HepG2 (cell line): ENCODE data around the gene SAPCD1. TPM values are rescaled to one million over a fixed set of nuclear protein-coding genes. Genes with fewer than 3 reads are reported as not detected.

Source experiments
- ATAC-seq: fragments of 200-7000 bp; cut with Tn5 transposase; 3 replicates; pipeline ENCODE4 v1.9.1; 2020; ENCODE audit warnings: mild to moderate bottlenecking, moderate library complexity
- BruUV-seq: library from RNA; stranded (reverse); fragments of 400-500 nt; replicated peaks from 2 replicates; lab custom pipeline; 2021; lab: Mats Ljungman, UMichigan
- CTCF ChIA-PET: fragments of 300-600 bp; formaldehyde crosslinking; extraction: SDS; loops from one replicate; lab custom pipeline; 2021; ENCODE audit warnings: low total read pairs, inconsistent platforms, low intra/inter-chr PET ratio; lab: Yijun Ruan, JAX
- POLR2A ChIA-PET: fragments of 350-600 bp; sonication (Branson Sonifier 250); formaldehyde crosslinking; loops from one replicate; lab custom pipeline; 2020; ENCODE audit warnings: antibody characterized with exemption, inconsistent platforms; lab: Yijun Ruan, JAX
- DNase-seq: peaks from one replicate; pipeline ENCODE4 v3.0.0-alpha.2; 2015; ENCODE audit warnings: low spot score
- FAIRE-seq: peaks from 3 replicates; lab custom pipeline; 2011; peaks lifted over from hg19 to GRCh38; lab: Jason Lieb, UNC
- H2AFZ ChIP-seq: one replicate; pipeline ENCODE4 v1.6.1; 2011; ENCODE audit warnings: low read length, inconsistent platforms
- H3K27ac ChIP-seq: fragments of 300-600 bp; 3 replicates; pipeline ENCODE4 v1.8.0; 2011; ENCODE audit warnings: mixed run types, mild to moderate bottlenecking, mixed read lengths, low read length, inconsistent platforms; ENCODE audit not compliant: insufficient read depth; ENCODE audit errors: extremely low read length
- H3K27me3 ChIP-seq, 2 experiments: fragments of 200-600 bp in 1 of 2; 2 replicates in 1 of 2; 3 replicates in 1 of 2; pipeline versions ENCODE4 v1.6.0 to v1.8.0; 2011; ENCODE audit warnings: low read length in 2 of 2, mild to moderate bottlenecking in 2 of 2, moderate library complexity in 2 of 2, inconsistent platforms in 1 of 2; ENCODE audit not compliant: insufficient read depth in 2 of 2, control insufficient read depth in 1 of 2
- H3K36me3 ChIP-seq, 2 experiments: fragments of 200-600 bp in 1 of 2; replicated peaks in 1 of 2; 2 replicates in 1 of 2; 3 replicates in 1 of 2; pipeline versions ENCODE4 v1.5.1 to v1.8.0; 2011; ENCODE audit warnings: low read length in 2 of 2, inconsistent platforms in 1 of 2; ENCODE audit not compliant: insufficient read depth in 2 of 2, control insufficient read depth in 1 of 2
- H3K4me1 ChIP-seq: 2 replicates; pipeline ENCODE4 v1.5.1; 2012; ENCODE audit warnings: low read length, inconsistent platforms; ENCODE audit not compliant: insufficient read depth
- H3K4me2 ChIP-seq: 2 replicates; pipeline ENCODE4 v1.6.0; 2011; ENCODE audit warnings: low read depth, low read length, inconsistent platforms
- H3K4me3 ChIP-seq, 3 experiments: fragments of 200-600 bp in 1 of 3; sonication (generic), shearing (Covaris generic) in 1 of 3; replicated peaks in 1 of 3; 2 replicates each; pipeline ENCODE4 v1.5.1; 2011 to 2016; ENCODE audit warnings: low read length in 3 of 3, inconsistent platforms in 2 of 3, low read depth in 2 of 3, mild to moderate bottlenecking in 2 of 3, control low read depth in 1 of 3, mixed read lengths in 1 of 3; ENCODE audit not compliant: insufficient read depth in 1 of 3
- H3K79me2 ChIP-seq: one replicate; pipeline ENCODE4 v1.6.1; 2011; ENCODE audit warnings: low read length, inconsistent platforms; ENCODE audit not compliant: insufficient read depth
- H3K9ac ChIP-seq: 2 replicates; pipeline ENCODE4 v1.6.0; 2011; ENCODE audit warnings: mild to moderate bottlenecking, low read depth, low read length, inconsistent platforms; ENCODE audit not compliant: insufficient read depth
- H3K9me3 ChIP-seq: 2 replicates; pipeline ENCODE4 v1.5.1; 2012; ENCODE audit warnings: mild to moderate bottlenecking, low read length
- H4K20me1 ChIP-seq: 2 replicates; pipeline ENCODE4 v1.6.0; 2011; ENCODE audit warnings: inconsistent platforms, mild to moderate bottlenecking, low read length, moderate library complexity; ENCODE audit not compliant: insufficient read depth
- ARNTL ChIP-seq: sonication (generic); formaldehyde crosslinking; IDR thresholded peaks from 2 replicates; pipeline ENCODE4 v1.4.0; 2020; ENCODE audit warnings: mild to moderate bottlenecking, missing genetic modification reagents
- CENPX ChIP-seq: sonication (generic); formaldehyde crosslinking; IDR thresholded peaks from 2 replicates; pipeline ENCODE4 v1.9.0; 2021; ENCODE audit warnings: mild to moderate bottlenecking, missing genetic modification reagents, moderate library complexity
- JUN ChIP-seq: sonication (generic); formaldehyde crosslinking; IDR thresholded peaks from 2 replicates; pipeline ENCODE4 v1.4.0; 2020; ENCODE audit warnings: mild to moderate bottlenecking, missing genetic modification reagents
- JUND ChIP-seq: sonication (generic); formaldehyde crosslinking; IDR thresholded peaks from 2 replicates; pipeline ENCODE4 v1.8.0; 2022; ENCODE audit warnings: mild to moderate bottlenecking, missing genetic modification reagents
- PHB2 ChIP-seq: fragments of 450-650 bp; IDR thresholded peaks from 2 replicates; pipeline ENCODE4 v1.6.1; 2018; ENCODE audit not compliant: partially characterized antibody
- PITX1 ChIP-seq: sonication (generic); formaldehyde crosslinking; IDR thresholded peaks from 2 replicates; pipeline ENCODE4 v1.5.1; 2020; ENCODE audit warnings: mild to moderate bottlenecking, missing genetic modification reagents
- REPIN1 ChIP-seq: sonication (generic); formaldehyde crosslinking; IDR thresholded peaks from 2 replicates; pipeline ENCODE4 v1.8.0; 2022; ENCODE audit warnings: missing genetic modification reagents, low read depth, mild to moderate bottlenecking, borderline replicate concordance
- SCMH1 ChIP-seq: sonication (generic); formaldehyde crosslinking; IDR thresholded peaks from 2 replicates; pipeline ENCODE4 v1.9.0; 2021; ENCODE audit warnings: missing genetic modification reagents, mild to moderate bottlenecking, borderline replicate concordance
- SIN3A ChIP-seq: IDR thresholded peaks from 2 replicates; pipeline ENCODE4 v1.6.1; 2011; ENCODE audit warnings: low read depth, mild to moderate bottlenecking, control low read depth, low read length, borderline replicate concordance
- ZBTB21 ChIP-seq: sonication (generic); formaldehyde crosslinking; IDR thresholded peaks from 2 replicates; pipeline ENCODE4 v1.4.0; 2020; ENCODE audit warnings: missing genetic modification reagents
- ZNF614 ChIP-seq: IDR thresholded peaks from 2 replicates; pipeline ENCODE4 v1.6.1; 2018; ENCODE audit warnings: missing biosample characterization, missing genetic modification reagents, inconsistent platforms, borderline replicate concordance
- ZNF761 ChIP-seq: sonication (generic); formaldehyde crosslinking; conservative IDR thresholded peaks from 2 replicates; pipeline ENCODE4 v1.4.0; 2020; ENCODE audit warnings: mild to moderate bottlenecking, missing genetic modification reagents
- WGBS: methylation state at CpG from one replicate; pipeline ENCODE4 v1.1.6; 2017; ENCODE audit warnings: low lambda C conversion rate; 5-methylcytosine and 5-hydroxymethylcytosine counted together
- in situ Hi-C: cut with HindIII; loops from 2 replicates; pipeline ENCODE4 v1.10.0; 2017; ENCODE audit warnings: low pct_unique_long_range_greater_than_20kb; ENCODE audit not compliant: extremely low pct_ligation_motif_present
- intact Hi-C: fragments of 100-400 bp; cut with micrococcal nuclease; formaldehyde crosslinking; loops from one replicate; pipeline ENCODE4 v1.10.0; 2022; ENCODE audit not compliant: unreplicated experiment
- polyA plus RNA-seq, 8 experiments: library from polyadenylated mRNA; depleted of rRNA in 3 of 8; stranded (reverse) in 7 of 8; unstranded in 1 of 8; fragments of >200 nt; fragmentation: Illumina TruSeq in 4 of 8; extraction: Trizol in 4 of 8; gene quantifications; 2 replicates each; pipeline versions ENCODE4 v1.2.1 to v1.2.3, GENCODE V29; 2011 to 2016; ENCODE audit warnings: low read depth in 4 of 8, missing spikeins in 1 of 8, mixed read lengths in 1 of 8; ENCODE audit not compliant: insufficient read depth in 1 of 8
- total RNA-seq, 5 experiments: library from RNA; depleted of rRNA; stranded (reverse); fragments of >200 nt; fragmentation: Illumina TruSeq; extraction: Trizol; gene quantifications; 2 replicates each; pipeline ENCODE4 v1.2.3, GENCODE V29; 2016; ENCODE audit warnings: low read depth in 1 of 5
- TF ChIP-seq, protein P1 (sequence below): sonication (generic); formaldehyde crosslinking; IDR thresholded peaks from 2 replicates; pipeline ENCODE4 v1.5.0; 2020; ENCODE audit warnings: mild to moderate bottlenecking, missing genetic modification reagents
- TF ChIP-seq, protein P2 (sequence below): sonication (generic); formaldehyde crosslinking; IDR thresholded peaks from 2 replicates; pipeline ENCODE4 v1.4.0; 2020; ENCODE audit warnings: missing genetic modification reagents
- TF ChIP-seq, protein P3 (sequence below): sonication (generic); formaldehyde crosslinking; IDR thresholded peaks from 2 replicates; pipeline ENCODE4 v1.4.0; 2020; ENCODE audit warnings: mild to moderate bottlenecking, missing genetic modification reagents
- TF ChIP-seq, protein P4 (sequence below): sonication (generic); formaldehyde crosslinking; IDR thresholded peaks from 2 replicates; pipeline ENCODE4 v1.4.0; 2020; ENCODE audit warnings: missing genetic modification reagents

SAPCD1 gene
- total and polyA plus RNA-seq, 2 of the 13 experiments (the other 11 are each of a cell fraction or from before 2014, with no cell fraction given): 2.5 to 3.9 TPM

DNA sequence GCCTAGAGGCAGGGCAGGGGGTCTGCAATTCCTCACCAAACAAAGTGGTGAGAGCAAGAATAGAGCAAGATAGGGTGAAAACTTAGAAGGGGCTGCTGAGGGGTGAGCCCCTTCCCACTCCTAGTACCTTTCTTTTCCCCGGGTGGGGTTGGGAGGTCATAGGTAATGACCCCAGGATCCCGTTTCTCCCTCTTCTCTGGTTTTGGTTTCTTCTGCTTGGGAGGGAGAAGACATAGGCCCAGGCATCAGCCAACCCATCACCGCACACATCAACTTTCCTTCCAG lies 29.6 kb downstream of the SAPCD1 start:
- ATAC-seq: no peak
- Histone ChIP-seq H3K4me2 (no peak overlapping the region), H3K4me1 (peaks cover 25% of the 10 kb centered on the region), H3K79me2 (peaks cover 22% of the 10 kb centered on the region), H3K9ac (no peak overlapping the region), H3K9me3 (no peaks in the 10 kb centered on the region), H3K36me3 (peaks cover 9 to 31% of the 10 kb centered on the region in 2 experiments), H4K20me1 (no peaks in the 10 kb centered on the region), H2AFZ (no peak overlapping the region), H3K4me3 (no peak overlapping the region), H3K27ac (no peak overlapping the region), H3K27me3 (no peaks in the 10 kb centered on the region; a peak in 1 of 5 replicates)
- intact Hi-C loops (no loop called here), in situ Hi-C loops (no loop called here)
- TF ChIP-seq JUN (no peak), CENPX (no peak), SCMH1 (CRISPR knock-in tag) (no peak), ZNF761 (CRISPR knock-in tag) (no peak), SIN3A (no peak), REPIN1 (CRISPR knock-in tag) (no peak), ZNF614 (CRISPR knock-in tag) (no peak), ARNTL (CRISPR knock-in tag) (no peak), PHB2 (no peak), JUND (CRISPR knock-in tag) (no peak), PITX1 (CRISPR knock-in tag) (no peak), ZBTB21 (no peak)
- TF ChIP-seq, protein P1, sequence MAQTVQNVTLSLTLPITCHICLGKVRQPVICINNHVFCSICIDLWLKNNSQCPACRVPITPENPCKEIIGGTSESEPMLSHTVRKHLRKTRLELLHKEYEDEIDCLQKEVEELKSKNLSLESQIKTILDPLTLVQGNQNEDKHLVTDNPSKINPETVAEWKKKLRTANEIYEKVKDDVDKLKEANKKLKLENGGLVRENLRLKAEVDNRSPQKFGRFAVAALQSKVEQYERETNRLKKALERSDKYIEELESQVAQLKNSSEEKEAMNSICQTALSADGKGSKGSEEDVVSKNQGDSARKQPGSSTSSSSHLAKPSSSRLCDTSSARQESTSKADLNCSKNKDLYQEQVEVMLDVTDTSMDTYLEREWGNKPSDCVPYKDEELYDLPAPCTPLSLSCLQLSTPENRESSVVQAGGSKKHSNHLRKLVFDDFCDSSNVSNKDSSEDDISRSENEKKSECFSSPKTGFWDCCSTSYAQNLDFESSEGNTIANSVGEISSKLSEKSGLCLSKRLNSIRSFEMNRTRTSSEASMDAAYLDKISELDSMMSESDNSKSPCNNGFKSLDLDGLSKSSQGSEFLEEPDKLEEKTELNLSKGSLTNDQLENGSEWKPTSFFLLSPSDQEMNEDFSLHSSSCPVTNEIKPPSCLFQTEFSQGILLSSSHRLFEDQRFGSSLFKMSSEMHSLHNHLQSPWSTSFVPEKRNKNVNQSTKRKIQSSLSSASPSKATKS (CRISPR knock-in tag): no peak
- TF ChIP-seq, protein P2, sequence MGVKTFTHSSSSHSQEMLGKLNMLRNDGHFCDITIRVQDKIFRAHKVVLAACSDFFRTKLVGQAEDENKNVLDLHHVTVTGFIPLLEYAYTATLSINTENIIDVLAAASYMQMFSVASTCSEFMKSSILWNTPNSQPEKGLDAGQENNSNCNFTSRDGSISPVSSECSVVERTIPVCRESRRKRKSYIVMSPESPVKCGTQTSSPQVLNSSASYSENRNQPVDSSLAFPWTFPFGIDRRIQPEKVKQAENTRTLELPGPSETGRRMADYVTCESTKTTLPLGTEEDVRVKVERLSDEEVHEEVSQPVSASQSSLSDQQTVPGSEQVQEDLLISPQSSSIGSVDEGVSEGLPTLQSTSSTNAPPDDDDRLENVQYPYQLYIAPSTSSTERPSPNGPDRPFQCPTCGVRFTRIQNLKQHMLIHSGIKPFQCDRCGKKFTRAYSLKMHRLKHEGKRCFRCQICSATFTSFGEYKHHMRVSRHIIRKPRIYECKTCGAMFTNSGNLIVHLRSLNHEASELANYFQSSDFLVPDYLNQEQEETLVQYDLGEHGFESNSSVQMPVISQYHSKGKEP (CRISPR knock-in tag): no peak
- TF ChIP-seq, protein P3, sequence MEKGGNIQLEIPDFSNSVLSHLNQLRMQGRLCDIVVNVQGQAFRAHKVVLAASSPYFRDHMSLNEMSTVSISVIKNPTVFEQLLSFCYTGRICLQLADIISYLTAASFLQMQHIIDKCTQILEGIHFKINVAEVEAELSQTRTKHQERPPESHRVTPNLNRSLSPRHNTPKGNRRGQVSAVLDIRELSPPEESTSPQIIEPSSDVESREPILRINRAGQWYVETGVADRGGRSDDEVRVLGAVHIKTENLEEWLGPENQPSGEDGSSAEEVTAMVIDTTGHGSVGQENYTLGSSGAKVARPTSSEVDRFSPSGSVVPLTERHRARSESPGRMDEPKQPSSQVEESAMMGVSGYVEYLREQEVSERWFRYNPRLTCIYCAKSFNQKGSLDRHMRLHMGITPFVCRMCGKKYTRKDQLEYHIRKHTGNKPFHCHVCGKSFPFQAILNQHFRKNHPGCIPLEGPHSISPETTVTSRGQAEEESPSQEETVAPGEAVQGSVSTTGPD: no peak
- TF ChIP-seq, protein P4, sequence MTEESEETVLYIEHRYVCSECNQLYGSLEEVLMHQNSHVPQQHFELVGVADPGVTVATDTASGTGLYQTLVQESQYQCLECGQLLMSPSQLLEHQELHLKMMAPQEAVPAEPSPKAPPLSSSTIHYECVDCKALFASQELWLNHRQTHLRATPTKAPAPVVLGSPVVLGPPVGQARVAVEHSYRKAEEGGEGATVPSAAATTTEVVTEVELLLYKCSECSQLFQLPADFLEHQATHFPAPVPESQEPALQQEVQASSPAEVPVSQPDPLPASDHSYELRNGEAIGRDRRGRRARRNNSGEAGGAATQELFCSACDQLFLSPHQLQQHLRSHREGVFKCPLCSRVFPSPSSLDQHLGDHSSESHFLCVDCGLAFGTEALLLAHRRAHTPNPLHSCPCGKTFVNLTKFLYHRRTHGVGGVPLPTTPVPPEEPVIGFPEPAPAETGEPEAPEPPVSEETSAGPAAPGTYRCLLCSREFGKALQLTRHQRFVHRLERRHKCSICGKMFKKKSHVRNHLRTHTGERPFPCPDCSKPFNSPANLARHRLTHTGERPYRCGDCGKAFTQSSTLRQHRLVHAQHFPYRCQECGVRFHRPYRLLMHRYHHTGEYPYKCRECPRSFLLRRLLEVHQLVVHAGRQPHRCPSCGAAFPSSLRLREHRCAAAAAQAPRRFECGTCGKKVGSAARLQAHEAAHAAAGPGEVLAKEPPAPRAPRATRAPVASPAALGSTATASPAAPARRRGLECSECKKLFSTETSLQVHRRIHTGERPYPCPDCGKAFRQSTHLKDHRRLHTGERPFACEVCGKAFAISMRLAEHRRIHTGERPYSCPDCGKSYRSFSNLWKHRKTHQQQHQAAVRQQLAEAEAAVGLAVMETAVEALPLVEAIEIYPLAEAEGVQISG (CRISPR knock-in tag): no peak
- BruUV-seq: no TSS peak
- no peak for FAIRE-seq
- CTCF ChIA-PET: interaction anchor here (2.3 to 2.6 kb wide), 2 partner anchors 19 to 38 kb away, joined by 9 to 10 read pairs; no protein-coding TSS in a partner anchor
- POLR2A ChIA-PET: interaction anchor here (0.8 to 3.6 kb wide), 12 partner anchors 13 to 132 kb away, joined by 3 to 40 read pairs (median 8); partner anchors contain the start of genes C6orf47, CLIC1, EHMT2 and HSPA1A
- 96% methylated on average over 3 of the region's 3 CpGs for WGBS
- no peak for DNase-seq
